Mesodermal cell (in vitro differentiated cells): ENCODE results near the gene STAT4.
A peak's percentile ranks its signal among the peaks of the same experiment; 100 is the strongest.

ENCODE experiments used
- H3K27ac ChIP-seq: 2 replicates; pipeline ENCODE4 v1.7.0; 2013; ENCODE audit warnings: mild to moderate bottlenecking, low read depth, low read length, moderate library complexity; ENCODE audit not compliant: severe bottlenecking
- H3K36me3 ChIP-seq: 2 replicates; pipeline ENCODE4 v1.7.1; 2013; ENCODE audit warnings: mild to moderate bottlenecking, low read length, moderate library complexity; ENCODE audit not compliant: control insufficient read depth, insufficient read depth
- H3K4me1 ChIP-seq: one replicate; pipeline ENCODE4 v1.7.1; 2013; ENCODE audit warnings: mild to moderate bottlenecking, low read length; ENCODE audit not compliant: insufficient read depth, control insufficient read depth, poor library complexity, severe bottlenecking
- H3K4me3 ChIP-seq: 2 replicates; pipeline ENCODE4 v1.7.0; 2013; ENCODE audit warnings: low read length, control low read depth, mild to moderate bottlenecking; ENCODE audit not compliant: insufficient read depth, poor library complexity, severe bottlenecking; ENCODE audit errors: extremely low read depth
- H3K9me3 ChIP-seq: 2 replicates; pipeline ENCODE4 v1.7.1; 2013; ENCODE audit warnings: mild to moderate bottlenecking, low read length, moderate library complexity; ENCODE audit not compliant: control insufficient read depth
- WGBS, 2 experiments: methylation state at CpG; one replicate each; pipeline ENCODE4 v1.1.5; 2013; ENCODE audit warnings: missing lambda C conversion rate in 2 of 2; ENCODE audit not compliant: insufficient coverage in 2 of 2; 5-methylcytosine and 5-hydroxymethylcytosine counted together

Gene STAT4

DNA sequence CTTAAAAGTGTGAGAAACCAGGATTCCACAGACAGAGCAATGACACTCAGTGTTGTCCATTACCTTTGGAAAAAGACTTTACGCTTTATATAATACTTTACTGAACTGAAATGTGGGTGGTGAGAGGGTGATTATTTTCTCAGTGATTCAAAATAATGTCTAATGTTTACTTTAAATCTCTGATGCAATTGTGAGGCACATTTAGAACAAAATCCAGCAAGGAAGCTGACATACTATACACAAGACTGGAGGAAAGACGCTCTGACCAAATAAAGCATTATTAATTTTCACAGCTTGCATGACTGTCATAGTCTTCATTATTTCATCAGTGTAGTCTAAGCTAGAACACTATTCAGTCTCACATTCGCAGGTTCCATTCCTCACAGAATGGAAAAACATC lies 102.7 kb downstream of the STAT4 start:
- 93 to 100% methylated on average over 1 to 2 of the region's 3 CpGs for WGBS, 2 experiments
- Histone ChIP-seq H3K27ac (no peak overlapping the region), H3K9me3 (no peaks in the 10 kb centered on the region), H3K4me3 (no peak overlapping the region), H3K36me3 (no peaks in the 10 kb centered on the region), H3K4me1 (peaks cover 11% of the 10 kb centered on the region)

GRCh38 chr2:191045141-191045540 lies 105.7 kb downstream of the STAT4 start:
- 83 to 100% methylated on average over 1 of the region's 1 CpG for WGBS, 2 experiments
- H3K4me3 ChIP-seq: no peak overlapping the region

GRCh38 chr2:191043438-191043837 lies 107.4 kb downstream of the STAT4 start:
- no peak overlapping the region for H3K4me3 ChIP-seq
- no peaks in the 10 kb centered on the region for H3K36me3 ChIP-seq
- H3K4me1 ChIP-seq: peaks cover 8% of the 10 kb centered on the region
- no peak overlapping the region for H3K27ac ChIP-seq
- WGBS, 2 experiments: no CpG with 5 or more reads among the region's 3 CpGs
- H3K9me3 ChIP-seq: no peaks in the 10 kb centered on the region

More at GRCh38 chr2:191045141-191045540, 105.7 kb downstream of the STAT4 start:
- H3K27ac ChIP-seq: no peak overlapping the region
- H3K9me3 ChIP-seq: no peaks in the 10 kb centered on the region
- H3K36me3 ChIP-seq: no peaks in the 10 kb centered on the region
- H3K4me1 ChIP-seq: peaks cover 13% of the 10 kb centered on the region

GRCh38 chr2:191041418-191042161 lies 109.2 kb downstream of the STAT4 start:
- H3K27ac ChIP-seq: no peak overlapping the region
- no peaks in the 10 kb centered on the region for H3K36me3 ChIP-seq
- H3K4me1 ChIP-seq: peaks cover 8% of the 10 kb centered on the region
- no peak overlapping the region for H3K4me3 ChIP-seq
- H3K9me3 ChIP-seq: no peaks in the 10 kb centered on the region
- 90 to 100% methylated on average over 1 to 3 of the region's 3 CpGs for WGBS, 2 experiments

- no peaks in the 10 kb centered on the region for H3K9me3 ChIP-seq
- no CpG with 5 or more reads among the region's 1 CpG for WGBS, 2 experiments
- H3K4me3 ChIP-seq: no peak overlapping the region
- no peak overlapping the region for H3K27ac ChIP-seq
- peaks cover 8% of the 10 kb centered on the region for H3K4me1 ChIP-seq
- no peaks in the 10 kb centered on the region for H3K36me3 ChIP-seq
Observed at GRCh38 chr2:191039616-191040015, 111.2 kb downstream of the STAT4 start.

DNA sequence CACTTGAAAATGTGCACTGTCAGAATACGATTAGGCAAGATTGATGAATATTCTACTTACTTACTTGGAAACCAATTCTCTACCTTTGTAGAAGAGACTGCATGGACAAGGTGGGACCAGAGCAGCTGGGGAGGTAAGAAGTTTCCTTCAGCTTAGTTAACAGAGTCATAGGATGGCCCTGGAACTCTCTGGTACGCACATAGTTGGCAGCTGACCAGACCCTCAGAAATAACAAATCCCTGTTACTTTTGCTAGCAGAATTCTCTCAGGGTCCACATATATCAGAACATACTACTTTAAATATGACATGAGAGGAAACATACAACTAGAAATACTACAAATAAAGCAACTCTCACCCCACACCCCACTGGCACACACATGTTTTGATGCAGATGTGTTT lies 112.1 kb downstream of the STAT4 start:
- Histone ChIP-seq H3K36me3 (no peaks in the 10 kb centered on the region), H3K4me3 (no peak overlapping the region), H3K4me1 (peaks cover 8% of the 10 kb centered on the region), H3K27ac (no peak overlapping the region), H3K9me3 (no peaks in the 10 kb centered on the region)
- 80% methylated on average over 1 of the region's 2 CpGs; no CpG with 5 or more reads in 1 of the 2 experiments for WGBS, 2 experiments

GRCh38 chr2:191038241-191038725 lies 112.5 kb downstream of the STAT4 start:
- peaks cover 9% of the 10 kb centered on the region for H3K4me1 ChIP-seq
- 80 to 86% methylated on average over 1 of the region's 2 CpGs for WGBS, 2 experiments
- no peak overlapping the region for H3K27ac ChIP-seq
- H3K36me3 ChIP-seq: no peaks in the 10 kb centered on the region
- no peaks in the 10 kb centered on the region for H3K9me3 ChIP-seq
- no peak overlapping the region for H3K4me3 ChIP-seq

DNA sequence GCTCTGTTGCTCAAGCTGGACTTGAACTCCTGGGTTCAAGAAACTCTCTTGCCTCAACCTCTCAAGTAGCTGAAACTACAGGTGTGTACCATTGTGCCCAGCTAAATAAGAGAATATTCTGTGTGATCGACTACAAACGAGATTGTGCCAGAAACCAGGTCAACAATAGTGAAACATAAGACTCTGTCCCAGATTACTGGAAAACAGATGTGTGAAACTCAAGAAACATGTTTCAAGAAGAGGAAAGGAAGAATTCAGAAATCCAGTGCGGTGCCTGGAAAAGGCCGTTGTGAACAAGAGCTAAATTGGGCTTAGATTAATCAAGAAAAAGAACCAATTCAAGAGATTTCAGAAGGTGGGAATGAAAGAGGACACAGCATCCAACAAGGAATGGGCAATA lies 113.4 kb downstream of the STAT4 start:
- H3K36me3 ChIP-seq: no peaks in the 10 kb centered on the region
- H3K27ac ChIP-seq: no peak overlapping the region
- 90 to 96% methylated on average over 3 to 4 of the region's 4 CpGs for WGBS, 2 experiments
- H3K4me1 ChIP-seq: peaks cover 18% of the 10 kb centered on the region
- H3K4me3 ChIP-seq: no peak overlapping the region
- no peaks in the 10 kb centered on the region for H3K9me3 ChIP-seq

DNA sequence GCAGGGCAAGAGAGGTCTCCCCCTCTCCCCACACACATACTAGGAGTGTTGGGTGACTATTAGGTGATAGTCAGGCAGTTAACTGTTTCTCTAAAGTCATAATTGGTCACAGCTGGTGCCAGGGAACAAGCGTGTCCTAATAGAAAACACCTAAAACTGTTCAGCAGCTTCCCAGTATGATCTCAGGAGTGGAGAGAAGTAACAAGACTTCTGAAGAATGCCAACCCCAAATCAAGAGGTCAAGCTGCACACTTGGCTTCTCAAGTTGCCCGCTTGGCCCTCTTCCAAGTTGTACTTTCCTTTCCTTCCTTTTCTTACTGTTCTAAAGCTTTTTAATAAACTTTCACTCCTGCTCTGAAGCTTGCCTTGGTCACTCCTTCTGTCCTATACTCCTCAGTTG lies 114.4 kb downstream of the STAT4 start:
- Histone ChIP-seq H3K36me3 (no peaks in the 10 kb centered on the region), H3K4me3 (no peak overlapping the region), H3K4me1 (peaks cover 12% of the 10 kb centered on the region), H3K9me3 (no peaks in the 10 kb centered on the region), H3K27ac (no peak overlapping the region)
- WGBS, 2 experiments: 100% methylated on average over 2 of the region's 2 CpGs

GRCh38 chr2:191032588-191033429 lies 118.0 kb downstream of the STAT4 start:
- no peaks in the 10 kb centered on the region for H3K9me3 ChIP-seq
- no peaks in the 10 kb centered on the region for H3K36me3 ChIP-seq
- H3K27ac ChIP-seq: peak overlapping the region; percentile 1
- H3K4me3 ChIP-seq: no peak overlapping the region
- WGBS, 2 experiments: 86 to 96% methylated on average over 4 to 7 of the region's 8 CpGs
- H3K4me1 ChIP-seq: peaks cover 11% of the 10 kb centered on the region
